Lung (tissue), 12 donors: ENCODE results near the gene FER1L5. TPM values are rescaled to one million over a fixed set of nuclear protein-coding genes. Genes with fewer than 3 reads are reported as not detected.
"Not testable (repeated sequence)": the region's sequence is repeated elsewhere in the genome, so short reads cannot be mapped to it uniquely, and the experiment has no call there.

Experiments
- ATAC-seq: fragments of 200-7000 bp; cut with Tn5 transposase; one replicate; pipeline ENCODE4 v1.9.1; 2020; ENCODE audit warnings: moderate number of reproducible peaks; ENCODE audit not compliant: insufficient read depth, low FRiP score
- DNase-seq, 3 donors: peaks; one replicate each; pipeline ENCODE4 v3.0.0-alpha.2; 2013 to 2017
- H3K27ac ChIP-seq, 2 donors: one replicate each; pipeline ENCODE4 v1.5.1; 2013; ENCODE audit warnings: mild to moderate bottlenecking in 2 of 2, moderate library complexity in 2 of 2, control low read depth in 1 of 2, inconsistent platforms in 1 of 2, low read depth in 1 of 2, low read length in 1 of 2
- H3K27me3 ChIP-seq, 3 donors: one replicate each; pipeline ENCODE4 v1.5.1; 2013; ENCODE audit warnings: low read length in 2 of 3; ENCODE audit not compliant: control insufficient read depth in 3 of 3, insufficient read depth in 3 of 3
- H3K36me3 ChIP-seq, 4 donors: one replicate each; pipeline ENCODE4 v1.5.1; 2013; ENCODE audit warnings: low read length in 4 of 4, mild to moderate bottlenecking in 1 of 4, moderate library complexity in 1 of 4; ENCODE audit not compliant: control insufficient read depth in 4 of 4, insufficient read depth in 4 of 4
- H3K4me1 ChIP-seq, 5 donors: one replicate each; pipeline ENCODE4 v1.5.1; 2013; ENCODE audit warnings: low read length in 5 of 5, mild to moderate bottlenecking in 2 of 5, moderate library complexity in 1 of 5; ENCODE audit not compliant: control insufficient read depth in 5 of 5, insufficient read depth in 5 of 5
- H3K4me3 ChIP-seq: one replicate; pipeline ENCODE4 v1.5.1; 2013; ENCODE audit warnings: mild to moderate bottlenecking, control low read depth, moderate library complexity
- H3K9ac ChIP-seq, 2 donors: one replicate each; pipeline ENCODE4 v1.5.1; 2013; ENCODE audit warnings: low read length in 2 of 2, control low read depth in 1 of 2; ENCODE audit not compliant: insufficient read depth in 1 of 2
- H3K9me3 ChIP-seq, 4 donors: one replicate each; pipeline ENCODE4 v1.5.1; 2013; ENCODE audit warnings: low read length in 3 of 4, mild to moderate bottlenecking in 1 of 4, moderate library complexity in 1 of 4; ENCODE audit not compliant: control insufficient read depth in 4 of 4, insufficient read depth in 3 of 4
- WGBS, 2 donors: extraction: QIAGEN DNeasy Blood & Tissue Kit; methylation state at CpG; one replicate each; pipeline ENCODE4 v1.1.7; 2013; 5-methylcytosine and 5-hydroxymethylcytosine counted together
- polyA plus RNA-seq, 2 donors: library from polyadenylated mRNA; stranded (reverse); fragments of 200-250 nt; gene quantifications; one replicate each; pipeline ENCODE4 v1.2.1, GENCODE V29; 2013
- total RNA-seq, 2 donors: library from RNA; depleted of rRNA in 1 of 2; stranded (reverse); fragments of >200 nt in 1 of 2; gene quantifications; one replicate each; pipeline ENCODE4 v1.2.1, GENCODE V29; 2014 to 2021
- TF ChIP-seq, protein P1 (sequence below): IDR thresholded peaks from 2 replicates; pipeline ENCODE4 v1.5.1; 2012; ENCODE audit warnings: mild to moderate bottlenecking; ENCODE audit errors: control extremely low read depth, extremely low read depth
- donor health status: control.
- donor health status: control.
- donor health status: Bipolar disorder and iron deficiency.
- donor health status: healthy.
- donor health status: DM: yes; HTN: yes; CAD: no.

FER1L5 gene
- total and polyA plus RNA-seq, 4 donors: 0.09 to 0.77 (median 0.40) TPM

DNA sequence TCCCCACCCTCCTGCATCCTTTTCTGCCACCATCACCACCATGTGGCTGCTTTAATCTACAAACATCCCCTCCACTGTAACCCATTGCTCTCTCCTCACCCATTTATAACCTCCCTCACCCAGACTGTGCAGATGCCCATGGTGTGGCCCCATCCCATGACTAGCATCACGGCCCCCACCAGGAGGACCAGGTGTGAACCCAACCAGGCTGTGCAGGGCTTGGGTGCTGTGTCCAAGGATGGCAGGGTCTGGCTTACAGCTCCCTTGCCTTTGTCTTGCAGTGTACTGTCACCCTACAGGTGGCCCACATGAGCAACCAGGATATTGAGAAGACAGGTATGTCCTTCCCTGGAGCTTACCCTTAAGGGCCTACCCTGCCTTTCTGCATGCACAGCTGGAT, 6.8 kb downstream of the FER1L5 start:
- ATAC-seq (no peak), DNase-seq (no peak)
- Histone ChIP-seq H3K9me3 (no peaks in the 10 kb centered on the region), H3K27ac (no peak overlapping the region), H3K36me3 (no peaks in the 10 kb centered on the region), H3K4me3 (no peak overlapping the region), H3K27me3 (no peaks in the 10 kb centered on the region), H3K4me1 (no peaks in the 10 kb centered on the region), H3K9ac (no peak overlapping the region)
- TF ChIP-seq, protein P1, sequence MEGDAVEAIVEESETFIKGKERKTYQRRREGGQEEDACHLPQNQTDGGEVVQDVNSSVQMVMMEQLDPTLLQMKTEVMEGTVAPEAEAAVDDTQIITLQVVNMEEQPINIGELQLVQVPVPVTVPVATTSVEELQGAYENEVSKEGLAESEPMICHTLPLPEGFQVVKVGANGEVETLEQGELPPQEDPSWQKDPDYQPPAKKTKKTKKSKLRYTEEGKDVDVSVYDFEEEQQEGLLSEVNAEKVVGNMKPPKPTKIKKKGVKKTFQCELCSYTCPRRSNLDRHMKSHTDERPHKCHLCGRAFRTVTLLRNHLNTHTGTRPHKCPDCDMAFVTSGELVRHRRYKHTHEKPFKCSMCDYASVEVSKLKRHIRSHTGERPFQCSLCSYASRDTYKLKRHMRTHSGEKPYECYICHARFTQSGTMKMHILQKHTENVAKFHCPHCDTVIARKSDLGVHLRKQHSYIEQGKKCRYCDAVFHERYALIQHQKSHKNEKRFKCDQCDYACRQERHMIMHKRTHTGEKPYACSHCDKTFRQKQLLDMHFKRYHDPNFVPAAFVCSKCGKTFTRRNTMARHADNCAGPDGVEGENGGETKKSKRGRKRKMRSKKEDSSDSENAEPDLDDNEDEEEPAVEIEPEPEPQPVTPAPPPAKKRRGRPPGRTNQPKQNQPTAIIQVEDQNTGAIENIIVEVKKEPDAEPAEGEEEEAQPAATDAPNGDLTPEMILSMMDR: no peak
- 98 to 100% methylated on average over 1 of the region's 1 CpG for WGBS, 2 donors

DNA sequence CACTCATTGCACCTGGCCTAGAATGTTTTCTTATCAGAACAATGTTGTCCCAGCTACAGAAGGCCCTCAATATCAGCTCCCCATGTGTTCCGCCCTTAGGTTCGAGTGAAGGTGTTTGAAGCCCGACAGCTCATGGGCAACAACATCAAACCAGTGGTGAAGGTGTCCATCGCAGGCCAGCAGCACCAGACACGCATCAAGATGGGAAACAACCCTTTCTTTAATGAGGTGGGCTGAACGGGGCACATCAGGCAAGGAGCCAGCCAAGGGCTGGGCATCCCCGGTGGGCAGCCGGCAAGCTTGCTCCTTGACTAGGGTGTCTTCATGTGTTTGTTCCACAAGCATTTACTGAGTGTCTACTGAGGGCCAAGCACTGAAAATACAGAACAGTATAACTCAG, 9.2 kb downstream of the FER1L5 start:
- no peak for DNase-seq
- Histone ChIP-seq H3K27ac (no peak overlapping the region), H3K4me1 (no peaks in the 10 kb centered on the region), H3K9ac (no peak overlapping the region), H3K27me3 (no peaks in the 10 kb centered on the region), H3K36me3 (no peaks in the 10 kb centered on the region), H3K9me3 (no peaks in the 10 kb centered on the region), H3K4me3 (no peak overlapping the region)
- no peak for ATAC-seq
- TF ChIP-seq, protein P1: no peak
- WGBS, 2 donors: 89 to 94% methylated on average over 8 of the region's 8 CpGs

DNA sequence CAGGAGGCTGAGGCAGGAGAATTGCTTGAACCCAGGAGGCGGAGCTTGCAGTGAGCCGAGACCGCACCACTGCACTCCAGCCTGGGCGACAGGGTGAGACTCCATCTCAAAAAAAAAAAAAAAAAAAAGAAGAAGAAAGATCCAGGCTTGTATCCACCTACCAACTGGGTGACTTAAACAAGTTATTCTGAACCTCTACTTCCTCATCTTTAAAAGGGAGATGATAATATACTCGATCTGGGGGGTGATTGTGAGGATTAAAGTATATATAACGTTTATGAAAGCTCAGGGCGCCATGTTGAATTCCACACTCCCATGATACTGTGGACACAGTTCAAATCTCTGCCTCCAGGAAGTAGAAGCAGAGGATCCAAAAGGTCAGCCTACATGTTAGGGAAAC, 12.2 kb downstream of the FER1L5 start:
- DNase-seq, H3K9me3 ChIP-seq, H3K27me3 ChIP-seq, H3K4me3 ChIP-seq, H3K4me1 ChIP-seq, ATAC-seq, H3K27ac ChIP-seq, H3K36me3 ChIP-seq, H3K9ac ChIP-seq: not testable (repeated sequence)
- WGBS, 2 donors: 84 to 91% methylated on average over 7 of the region's 7 CpGs

DNA sequence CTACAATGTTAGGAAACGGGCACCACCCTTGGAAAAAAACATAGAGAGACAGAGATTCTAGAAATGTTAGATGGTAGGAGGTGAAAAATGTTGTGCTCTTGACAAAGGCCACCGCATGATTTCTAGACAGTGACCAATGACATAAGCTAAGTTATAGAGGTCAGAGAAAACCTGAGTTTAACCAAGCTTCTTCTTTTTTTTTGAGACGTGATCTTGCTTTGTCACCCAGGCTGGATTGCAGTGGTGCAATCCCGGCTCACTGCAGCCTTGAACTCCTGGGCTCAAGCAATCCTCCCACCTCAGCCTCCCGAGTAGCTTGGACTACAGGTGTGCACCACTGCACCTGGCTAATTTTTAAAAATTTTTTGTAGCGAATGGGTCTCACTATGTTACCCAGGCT, 13.0 kb downstream of the FER1L5 start:
- H3K27me3 ChIP-seq: no peaks in the 10 kb centered on the region
- no peak overlapping the region for H3K27ac ChIP-seq
- no peaks in the 10 kb centered on the region for H3K36me3 ChIP-seq
- no peaks in the 10 kb centered on the region for H3K9me3 ChIP-seq
- ATAC-seq: no peak
- no peak for DNase-seq
- TF ChIP-seq, protein P1: no peak
- H3K4me3 ChIP-seq: no peak overlapping the region
- H3K4me1 ChIP-seq: no peaks in the 10 kb centered on the region
- no peak overlapping the region for H3K9ac ChIP-seq
- WGBS, 2 donors: 66 to 70% methylated on average over 6 of the region's 6 CpGs
